Astrocyte of the spinal cord (primary cell): Measurements from ENCODE around the gene MLPH.
A peak's percentile ranks its signal among the peaks of the same experiment; 100 is the strongest.
"Not testable (repeated sequence)": the region's sequence is repeated elsewhere in the genome, so short reads cannot be mapped to it uniquely, and the experiment has no call there.

Source experiments
- DNase-seq: peaks from one replicate; pipeline ENCODE4 v3.0.0; 2011; ENCODE audit warnings: low read depth, low spot score
- H3K4me3 ChIP-seq: 2 replicates; pipeline ENCODE4 v1.5.1; 2011; ENCODE audit warnings: low read depth, mild to moderate bottlenecking, low read length, moderate library complexity
- CTCF ChIP-seq: IDR thresholded peaks from 2 replicates; pipeline ENCODE4 v1.5.1; 2012; ENCODE audit warnings: low read depth, mild to moderate bottlenecking, low read length, inconsistent platforms
- in situ Hi-C: cut with HindIII; loops from 2 replicates; pipeline ENCODE4 v1.10.0; 2017; ENCODE audit warnings: low sequenced_read_pairs

MLPH gene

GRCh38 chr2:237464757-237465391, 22.2 kb upstream of the MLPH start:
- no peak for DNase-seq
- in situ Hi-C loops = no loop called here
- TF ChIP-seq CTCF = no peak
- H3K4me3 ChIP-seq = no peak overlapping the region

- peak; percentile 96 for DNase-seq
- in situ Hi-C loops = no loop called here
- TF ChIP-seq CTCF = no peak
- no peak overlapping the region for H3K4me3 ChIP-seq
These were observed 21.4 kb upstream of the MLPH start for GRCh38 chr2:237465515-237466148.

DNA sequence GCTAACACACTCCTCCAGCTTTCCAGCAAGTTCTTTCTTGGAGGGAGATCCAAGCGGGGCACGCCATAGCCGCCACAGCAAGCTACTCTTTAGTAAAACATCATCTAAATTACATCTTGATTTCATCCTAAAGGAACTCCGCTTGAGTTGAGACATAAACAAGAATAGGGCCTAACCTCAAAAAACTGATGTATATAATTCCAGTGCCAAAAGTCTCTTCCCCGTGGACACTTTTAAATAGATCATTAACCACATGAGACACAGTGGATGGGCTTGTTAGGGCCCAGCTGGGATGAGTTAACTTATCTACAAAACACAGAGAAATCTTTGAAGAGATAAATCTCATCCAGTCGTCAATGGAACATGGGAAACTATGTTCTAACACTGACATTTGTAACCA, 20.8 kb upstream of the MLPH start:
- no peak for TF ChIP-seq CTCF
- H3K4me3 ChIP-seq = no peak overlapping the region
- peak; percentile 66 for DNase-seq
- in situ Hi-C loops = no loop called here

- no peak overlapping the region for H3K4me3 ChIP-seq
- no peak for TF ChIP-seq CTCF
- no peak for DNase-seq
- in situ Hi-C loops = no loop called here
These were observed 19.4 kb upstream of the MLPH start for GRCh38 chr2:237467447-237468179.

- in situ Hi-C loops, DNase-seq, H3K4me3 ChIP-seq: not testable (repeated sequence)
These were observed 17.6 kb upstream of the MLPH start for GRCh38 chr2:237469410-237469809.

- TF ChIP-seq CTCF = no peak
- no peak for DNase-seq
- in situ Hi-C loops = no loop called here
- no peak overlapping the region for H3K4me3 ChIP-seq
These were observed 17.2 kb upstream of the MLPH start for GRCh38 chr2:237469849-237470248.

DNA sequence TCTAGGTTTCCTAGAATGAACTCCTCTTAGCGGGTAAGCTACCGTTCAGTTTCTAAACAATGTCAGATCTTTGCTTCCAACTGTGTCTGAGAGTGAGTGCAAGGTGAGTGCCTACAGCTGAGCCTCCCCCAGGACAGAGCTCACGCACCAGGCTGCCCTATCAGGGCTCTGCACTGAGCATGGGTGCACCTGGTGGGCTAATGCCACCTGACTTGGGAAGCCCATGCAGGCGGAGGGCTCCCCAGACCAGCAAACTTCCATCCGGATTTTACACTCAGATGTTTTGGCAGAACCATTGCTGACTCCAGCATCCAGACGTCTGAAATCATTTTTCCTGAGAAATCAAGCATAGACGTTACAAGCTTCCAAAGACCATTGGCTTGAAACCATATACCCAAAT, 16.1 kb upstream of the MLPH start:
- H3K4me3 ChIP-seq = no peak overlapping the region
- no peak for TF ChIP-seq CTCF
- in situ Hi-C loops = no loop called here
- no peak for DNase-seq
